ENCODE data around the gene TBX18. TPM values are rescaled to one million over a fixed set of nuclear protein-coding genes. Genes with fewer than 3 reads are reported as not detected.

TBX18 gene
- total RNA-seq, 2 experiments from 2014 or later: not detected

DNA sequence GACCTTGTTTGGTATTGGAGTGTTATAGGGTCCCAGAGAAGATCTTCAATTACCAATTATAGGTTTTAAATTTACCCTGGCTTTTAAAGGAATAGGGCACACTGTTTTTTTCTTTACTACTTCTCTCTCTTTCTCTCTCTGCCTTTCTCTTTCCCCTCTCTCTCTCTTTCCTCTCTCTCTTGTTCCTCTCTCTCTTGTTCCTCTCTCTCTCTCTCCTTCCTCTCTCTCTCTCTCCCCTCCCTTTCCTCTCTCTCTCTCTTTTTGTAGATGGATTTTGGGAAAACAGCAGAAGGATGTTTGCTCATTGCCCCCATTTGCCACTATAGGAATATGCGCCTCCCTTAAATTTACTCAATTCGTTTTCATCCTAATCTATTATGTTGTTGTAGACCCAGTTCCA lies 45.2 kb downstream of the TBX18 start:
- Mint-ChIP-seq H3K4me1 (no peaks in the 10 kb centered on the region), H3K36me3 (ENCODE audit: low read depth) (no peaks in the 10 kb centered on the region), H3K27ac (no peak overlapping the region), H3K9me3 (no peaks in the 10 kb centered on the region), H3K4me3 (no peak overlapping the region), H3K27me3 (no peaks in the 10 kb centered on the region)
- CTCF ChIA-PET: no interaction called here
- POLR2A ChIA-PET: no interaction called here
- DNase-seq: no peak

DNA sequence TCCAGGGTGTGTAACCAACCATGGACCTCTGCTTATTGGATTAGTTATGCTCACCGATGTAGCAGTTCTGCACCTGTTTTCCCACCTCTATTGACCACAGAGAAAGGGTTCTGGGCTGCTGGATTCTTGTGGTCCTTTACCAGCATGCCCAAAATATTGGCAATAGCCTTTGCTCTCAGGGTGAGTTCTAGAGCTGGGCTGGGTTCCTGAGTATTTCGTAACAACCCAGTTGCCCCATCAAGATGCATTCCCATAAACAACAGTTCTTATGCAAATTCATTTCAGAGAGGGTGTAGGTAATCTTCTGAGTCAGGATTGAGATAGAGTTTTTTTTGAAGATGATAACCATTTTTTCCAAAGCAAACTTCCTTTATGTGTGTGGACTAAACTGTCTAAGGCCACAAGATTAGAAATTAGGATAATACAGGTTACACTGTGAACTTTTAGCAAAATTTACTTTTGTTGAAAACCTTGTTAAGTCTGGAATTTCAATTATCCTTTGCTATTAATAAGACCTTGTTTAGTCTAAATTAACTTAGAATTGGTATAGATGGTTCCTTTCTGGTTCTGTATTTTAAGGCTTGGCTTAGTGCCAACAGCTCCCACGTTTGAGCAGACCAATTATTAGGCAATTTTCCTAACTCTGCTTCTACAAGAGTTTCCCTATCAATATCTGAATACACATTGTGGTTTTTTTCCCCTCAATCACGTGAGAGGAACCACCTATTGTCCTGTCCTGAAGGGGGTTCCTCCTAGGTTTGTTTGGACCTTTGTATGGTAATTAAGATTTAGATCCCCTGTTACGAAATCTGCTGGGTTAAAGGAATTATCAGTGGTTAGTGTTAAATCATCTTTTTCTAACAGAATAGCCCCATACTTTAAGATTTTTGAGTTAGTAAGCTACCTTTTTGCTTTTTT lies 46.1 kb downstream of the TBX18 start:
- Mint-ChIP-seq H3K27me3 (no peaks in the 10 kb centered on the region), H3K36me3 (ENCODE audit: low read depth) (no peaks in the 10 kb centered on the region), H3K4me1 (no peaks in the 10 kb centered on the region), H3K9me3 (no peaks in the 10 kb centered on the region), H3K4me3 (no peak overlapping the region), H3K27ac (no peak overlapping the region)
- POLR2A ChIA-PET: no interaction called here
- DNase-seq: no peak
- CTCF ChIA-PET: no interaction called here

DNA sequence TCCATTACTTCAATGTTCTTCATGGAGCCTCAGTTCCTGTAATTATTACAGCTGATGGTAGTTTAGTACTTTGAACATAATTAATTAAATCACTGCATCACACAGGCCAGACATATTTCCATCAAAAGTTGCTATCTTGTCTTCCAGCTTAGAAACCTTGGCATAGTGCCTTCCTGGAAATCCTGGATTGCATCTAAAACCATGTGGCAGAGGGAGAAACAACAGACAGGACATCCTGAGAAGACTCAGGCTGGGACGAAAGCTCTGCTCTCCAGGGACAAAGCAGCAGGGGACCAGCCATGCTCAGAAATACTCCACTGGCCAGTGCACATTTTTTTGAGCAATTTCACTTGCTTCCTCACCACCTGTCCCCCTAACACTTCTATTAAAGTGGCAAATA lies 55.3 kb downstream of the TBX18 start:
- ChIA-PET CTCF (interaction anchor here (0.5 kb wide), 1 partner anchor 22 kb away, joined by 3 read pairs; no protein-coding TSS in a partner anchor), POLR2A (no interaction called here)
- Mint-ChIP-seq H3K27ac (no peak overlapping the region), H3K36me3 (ENCODE audit: low read depth) (no peaks in the 10 kb centered on the region), H3K9me3 (peaks cover 2% of the 10 kb centered on the region), H3K27me3 (no peaks in the 10 kb centered on the region), H3K4me1 (no peaks in the 10 kb centered on the region), H3K4me3 (no peak overlapping the region)
- DNase-seq: no peak

DNA sequence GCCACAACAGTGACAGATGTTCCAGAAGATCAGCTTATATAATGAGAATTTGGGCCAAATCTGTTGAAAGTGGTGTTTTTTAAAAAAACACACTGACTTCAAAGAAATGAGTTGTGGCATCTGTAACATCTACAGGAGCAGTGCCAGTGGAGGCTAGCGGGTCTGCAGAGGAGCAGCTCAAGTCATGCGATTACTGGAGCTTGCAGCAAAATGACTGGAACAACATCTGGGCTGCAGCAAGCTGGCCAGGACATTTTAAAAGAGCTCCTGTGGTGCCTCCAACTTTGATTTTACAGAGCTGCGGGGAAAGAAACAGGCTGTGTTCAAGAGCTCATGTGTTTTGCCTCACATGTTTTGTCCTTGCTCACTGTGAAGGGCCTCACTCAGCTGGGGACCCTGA lies 57.2 kb downstream of the TBX18 start:
- Mint-ChIP-seq H3K4me3 (no peak overlapping the region), H3K27me3 (no peaks in the 10 kb centered on the region), H3K36me3 (ENCODE audit: low read depth) (no peaks in the 10 kb centered on the region), H3K4me1 (no peaks in the 10 kb centered on the region), H3K27ac (no peak overlapping the region), H3K9me3 (no peaks in the 10 kb centered on the region)
- no peak for DNase-seq
- ChIA-PET POLR2A (no interaction called here), CTCF (no interaction called here)

DNA sequence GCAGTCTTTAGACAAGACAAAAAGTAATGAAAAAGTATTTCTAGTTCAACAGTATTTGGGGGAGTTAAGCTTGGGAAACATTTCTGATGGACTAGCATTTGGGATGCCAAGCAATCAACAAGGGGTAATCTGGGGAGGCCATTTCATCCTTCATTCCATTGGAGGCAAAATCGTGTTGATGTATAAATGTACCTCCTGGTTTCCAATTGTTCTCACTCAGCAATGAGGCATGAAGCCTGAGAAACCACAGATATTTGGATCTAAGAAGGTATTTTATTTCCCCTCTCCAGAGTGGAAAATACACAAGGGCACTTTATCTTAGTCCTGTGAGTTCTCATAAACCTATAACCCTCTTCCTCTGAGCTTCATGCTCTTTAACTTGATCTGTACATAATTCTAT lies 68.2 kb downstream of the TBX18 start:
- Mint-ChIP-seq H3K9me3 (no peaks in the 10 kb centered on the region), H3K27ac (no peak overlapping the region), H3K4me1 (no peaks in the 10 kb centered on the region), H3K27me3 (no peaks in the 10 kb centered on the region), H3K4me3 (no peak overlapping the region), H3K36me3 (ENCODE audit: low read depth) (no peaks in the 10 kb centered on the region)
- ChIA-PET CTCF (no interaction called here), POLR2A (no interaction called here)
- no peak for DNase-seq

DNA sequence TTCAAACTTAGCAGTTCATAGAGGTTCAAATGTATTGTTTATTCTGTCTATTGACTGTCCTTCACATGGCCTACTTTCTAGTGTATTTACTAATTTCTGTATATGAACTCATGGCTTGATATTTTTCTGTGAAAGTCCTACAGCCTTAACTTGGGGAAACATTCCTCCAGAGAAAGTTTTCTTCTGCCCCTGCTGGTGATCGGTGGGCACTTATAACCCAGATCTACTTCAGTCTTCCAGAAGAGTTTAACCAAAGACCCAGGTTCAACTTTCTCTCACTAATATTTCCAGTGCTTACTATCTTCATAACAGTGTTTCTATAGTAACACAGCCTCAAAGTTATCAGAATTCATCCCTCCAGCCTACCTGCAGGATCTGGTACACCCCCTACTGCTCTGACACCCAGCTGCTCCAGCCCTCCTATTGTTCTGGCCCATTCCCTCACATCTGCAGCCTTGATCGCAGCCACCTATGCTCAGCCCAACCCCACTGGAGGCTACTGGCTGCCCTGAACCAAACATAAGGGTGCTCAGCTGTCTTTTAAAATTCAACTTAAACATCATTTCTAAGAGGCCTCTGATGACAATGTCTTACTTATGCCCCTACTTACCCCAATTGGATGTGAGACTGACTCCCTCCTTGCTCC lies 72.3 kb downstream of the TBX18 start:
- no peak for DNase-seq
- Mint-ChIP-seq H3K4me1 (no peaks in the 10 kb centered on the region), H3K27ac (no peak overlapping the region), H3K9me3 (no peaks in the 10 kb centered on the region), H3K27me3 (no peaks in the 10 kb centered on the region), H3K4me3 (no peak overlapping the region), H3K36me3 (ENCODE audit: low read depth) (no peaks in the 10 kb centered on the region)
- ChIA-PET CTCF (no interaction called here), POLR2A (no interaction called here)

DNA sequence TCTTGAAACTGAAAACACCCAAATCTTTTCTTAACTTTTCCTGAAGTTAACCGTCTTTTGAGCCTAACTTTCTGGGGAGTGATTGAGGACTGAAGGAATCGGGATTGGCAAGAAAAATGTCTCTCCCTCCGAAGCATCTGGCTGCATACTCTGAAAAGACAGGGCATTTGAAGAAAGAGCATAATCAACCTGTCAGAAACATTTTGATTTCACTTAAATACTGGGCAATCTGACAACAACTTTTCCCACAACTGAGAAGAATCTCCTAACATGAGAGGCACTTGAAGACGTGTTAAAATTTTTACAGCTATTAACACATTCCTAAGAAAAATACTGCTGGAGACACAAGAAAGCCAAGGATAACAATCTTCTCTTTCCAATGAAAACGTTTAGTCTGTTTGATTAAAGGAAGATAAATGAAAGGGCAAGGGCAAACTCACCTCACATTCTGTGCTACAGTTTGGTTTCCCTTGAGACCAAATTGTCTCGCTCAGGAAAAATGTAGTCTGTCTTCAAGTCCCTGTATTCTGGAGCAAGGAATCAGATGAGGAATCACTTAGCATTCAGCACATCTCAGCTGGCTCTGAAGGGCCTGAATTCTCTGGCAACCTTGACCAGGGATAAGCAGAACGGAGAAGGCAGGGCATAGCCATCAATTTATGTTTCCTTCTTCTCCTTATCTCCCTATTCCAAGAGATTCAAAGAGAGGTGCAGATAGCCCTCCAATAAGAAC lies 76.1 kb downstream of the TBX18 start:
- no peaks in the 10 kb centered on the region for H3K27me3 Mint-ChIP-seq
- H3K4me1 Mint-ChIP-seq: no peaks in the 10 kb centered on the region
- H3K4me3 Mint-ChIP-seq: no peak overlapping the region
- peaks cover 3% of the 10 kb centered on the region for H3K9me3 Mint-ChIP-seq
- no peaks in the 10 kb centered on the region for H3K36me3 Mint-ChIP-seq (ENCODE audit: low read depth)
- DNase-seq: no peak
- CTCF ChIA-PET: no interaction called here
- no peak overlapping the region for H3K27ac Mint-ChIP-seq
- POLR2A ChIA-PET: no interaction called here

DNA sequence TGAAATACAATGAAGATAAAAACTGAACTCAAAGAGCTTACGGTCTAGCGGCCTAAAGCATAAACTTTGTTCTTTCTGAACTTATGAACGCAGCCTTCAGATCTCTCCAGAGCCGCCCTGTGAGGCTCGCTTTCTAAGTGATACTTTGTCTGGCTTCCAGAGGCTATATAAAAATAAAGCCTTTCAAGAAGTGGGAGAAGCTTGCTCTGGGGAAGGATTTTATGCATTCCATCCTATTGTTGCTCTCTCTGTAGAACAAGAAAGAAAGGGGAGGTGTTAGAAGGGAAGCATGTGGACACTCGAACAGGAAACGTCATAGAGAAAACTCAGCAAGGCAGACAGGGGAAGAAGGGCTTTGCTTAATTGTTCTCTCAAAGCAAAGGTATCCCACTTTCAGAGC lies 77.0 kb downstream of the TBX18 start:
- Mint-ChIP-seq H3K27me3 (no peaks in the 10 kb centered on the region), H3K4me1 (no peaks in the 10 kb centered on the region), H3K27ac (no peak overlapping the region), H3K9me3 (peaks cover 3% of the 10 kb centered on the region), H3K4me3 (no peak overlapping the region), H3K36me3 (ENCODE audit: low read depth) (no peaks in the 10 kb centered on the region)
- DNase-seq: no peak
- POLR2A ChIA-PET: no interaction called here
- CTCF ChIA-PET: no interaction called here

DNA sequence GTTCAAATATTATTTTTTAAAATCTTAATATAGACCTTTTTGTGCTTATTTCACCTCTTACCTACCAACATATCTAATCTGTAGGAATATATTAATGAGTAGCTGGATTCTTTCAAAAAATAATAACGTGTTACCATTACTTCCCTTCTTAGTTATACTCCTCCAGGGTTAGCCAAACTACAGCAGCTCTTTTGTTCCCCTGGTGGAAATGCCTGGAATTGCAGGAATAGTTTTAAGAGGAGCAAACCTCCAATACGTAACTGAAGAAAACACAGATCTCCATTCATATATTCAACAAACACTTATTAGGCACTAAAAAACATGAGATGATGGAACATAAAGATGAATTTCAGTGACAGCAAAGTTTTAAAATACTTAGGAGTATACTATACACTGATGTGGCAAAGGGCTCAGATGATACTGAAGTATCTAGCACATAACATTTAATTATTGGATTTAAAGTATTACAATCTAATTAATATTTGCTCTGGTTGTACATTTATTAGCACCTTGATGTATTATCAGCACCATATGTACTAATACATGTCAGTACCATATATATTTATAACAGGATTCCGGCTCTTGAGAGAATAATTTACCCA lies 78.3 kb downstream of the TBX18 start:
- ChIA-PET POLR2A (no interaction called here), CTCF (no interaction called here)
- H3K36me3 Mint-ChIP-seq (ENCODE audit: low read depth): no peaks in the 10 kb centered on the region
- H3K4me3 Mint-ChIP-seq: no peak overlapping the region
- DNase-seq: peak; percentile 13
- peaks cover 3% of the 10 kb centered on the region for H3K9me3 Mint-ChIP-seq
- no peaks in the 10 kb centered on the region for H3K4me1 Mint-ChIP-seq
- no peak overlapping the region for H3K27ac Mint-ChIP-seq
- H3K27me3 Mint-ChIP-seq: no peaks in the 10 kb centered on the region

DNA sequence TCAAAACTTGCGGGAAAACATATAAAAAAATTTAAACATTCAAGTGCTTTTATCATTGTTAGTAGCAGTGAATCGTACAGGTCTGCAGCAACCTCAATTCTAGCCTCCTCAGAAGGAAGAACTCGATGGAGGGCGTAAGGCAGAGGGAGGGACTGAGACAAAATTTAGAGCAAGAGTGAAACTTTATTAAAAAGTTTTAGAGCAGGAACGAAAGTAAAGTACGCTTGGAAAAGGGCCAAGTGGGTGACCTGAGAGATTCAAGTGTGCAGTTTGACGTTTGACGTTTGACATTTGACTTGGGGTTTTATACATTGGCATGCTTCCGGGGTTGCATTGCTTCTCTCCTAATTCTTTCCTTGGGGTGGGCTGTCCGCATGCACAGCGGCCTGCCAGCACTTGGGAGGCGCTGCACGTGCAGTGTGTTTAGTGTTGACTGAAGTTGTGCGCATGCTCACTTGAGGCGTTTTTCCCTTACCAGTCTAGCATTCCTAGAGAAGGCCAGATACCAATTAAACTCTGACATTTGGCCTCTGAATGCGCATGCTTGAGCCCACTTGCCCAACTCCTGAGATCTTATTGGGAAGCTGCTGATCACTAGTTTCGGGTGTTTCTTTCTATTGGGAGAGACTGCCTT lies 82.6 kb downstream of the TBX18 start:
- no peaks in the 10 kb centered on the region for H3K36me3 Mint-ChIP-seq (ENCODE audit: low read depth)
- DNase-seq: no peak
- ChIA-PET POLR2A (no interaction called here), CTCF (no interaction called here)
- no peak overlapping the region for H3K27ac Mint-ChIP-seq
- H3K4me1 Mint-ChIP-seq: no peaks in the 10 kb centered on the region
- H3K27me3 Mint-ChIP-seq: no peaks in the 10 kb centered on the region
- H3K9me3 Mint-ChIP-seq: peaks cover 3% of the 10 kb centered on the region
- H3K4me3 Mint-ChIP-seq: no peak overlapping the region

DNA sequence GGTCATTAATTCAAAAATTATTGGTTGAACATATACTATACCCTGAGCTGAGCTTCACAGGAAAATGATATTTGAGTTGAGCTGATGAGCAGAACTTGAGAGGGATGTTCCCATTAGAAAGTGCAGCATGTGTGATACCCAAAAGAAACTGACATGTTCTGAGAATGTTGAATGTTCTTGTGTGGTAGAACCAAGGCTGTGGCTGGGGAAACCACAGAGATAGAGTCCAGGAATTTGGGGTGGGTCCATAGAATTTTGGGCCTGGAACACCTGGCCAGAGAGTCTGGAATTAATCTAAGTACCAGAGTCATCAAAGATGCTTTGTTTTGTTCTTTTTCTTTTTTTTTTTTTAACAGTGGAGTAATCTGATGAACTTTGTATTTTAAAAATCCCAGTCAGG lies 88.7 kb downstream of the TBX18 start:
- Mint-ChIP-seq H3K27me3 (no peaks in the 10 kb centered on the region), H3K4me1 (no peaks in the 10 kb centered on the region), H3K36me3 (ENCODE audit: low read depth) (no peaks in the 10 kb centered on the region), H3K4me3 (no peak overlapping the region), H3K27ac (no peak overlapping the region), H3K9me3 (no peaks in the 10 kb centered on the region)
- no peak for DNase-seq
- ChIA-PET CTCF (no interaction called here), POLR2A (no interaction called here)

DNA sequence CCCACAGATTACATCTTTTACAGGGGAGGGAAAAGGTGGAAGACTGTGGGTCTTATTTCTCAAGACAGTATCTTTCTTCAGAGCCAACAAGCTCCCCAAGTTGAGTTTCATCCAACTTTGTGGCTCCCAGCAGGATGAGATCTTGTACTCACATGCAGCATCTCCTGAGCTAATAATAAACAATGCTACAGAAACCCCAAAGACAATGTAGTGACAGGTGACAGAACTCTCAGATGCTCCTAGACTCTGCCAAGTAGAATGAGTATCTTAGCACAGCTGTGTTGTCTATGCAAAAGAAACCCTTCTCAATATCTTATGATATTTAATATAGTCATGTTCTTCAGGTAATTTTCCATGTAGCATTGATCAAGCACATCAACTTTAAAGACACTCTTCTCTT lies 90.0 kb downstream of the TBX18 start:
- Mint-ChIP-seq H3K4me1 (no peaks in the 10 kb centered on the region), H3K4me3 (no peak overlapping the region), H3K9me3 (no peaks in the 10 kb centered on the region), H3K27me3 (no peaks in the 10 kb centered on the region), H3K27ac (no peak overlapping the region), H3K36me3 (ENCODE audit: low read depth) (no peaks in the 10 kb centered on the region)
- CTCF ChIA-PET: no interaction called here
- POLR2A ChIA-PET: no interaction called here
- DNase-seq: no peak

DNA sequence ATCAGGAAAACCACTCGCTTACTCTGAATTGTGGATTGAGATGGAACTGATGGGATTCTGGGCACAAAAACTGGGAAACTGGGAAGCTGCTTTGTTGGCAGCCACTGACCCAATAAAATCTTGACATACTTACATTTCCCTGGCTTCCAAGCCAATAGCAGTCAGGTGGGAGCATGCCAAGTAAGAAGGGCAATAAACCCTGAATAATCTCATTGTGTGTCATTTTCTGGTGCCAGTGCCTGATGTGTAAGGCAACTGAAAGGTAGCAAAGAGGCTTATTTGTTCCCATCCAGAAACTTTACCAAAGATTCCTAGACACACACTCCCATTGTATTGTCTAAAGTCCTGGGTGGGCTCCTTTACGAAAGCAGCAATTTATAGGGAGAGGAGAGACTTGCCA lies 93.2 kb downstream of the TBX18 start:
- POLR2A ChIA-PET: no interaction called here
- Mint-ChIP-seq H3K4me1 (no peaks in the 10 kb centered on the region), H3K36me3 (ENCODE audit: low read depth) (no peaks in the 10 kb centered on the region), H3K4me3 (no peak overlapping the region), H3K27ac (no peak overlapping the region), H3K27me3 (no peaks in the 10 kb centered on the region), H3K9me3 (no peaks in the 10 kb centered on the region)
- DNase-seq: no peak
- CTCF ChIA-PET: no interaction called here
